HG03460 (cell line): ENCODE results near the gene PRKAR2B.

Experiments used
- ATAC-seq: cut with Tn5 transposase; IDR thresholded peaks from one replicate; pipeline ENCODE4 v1.9.1; 2021; ENCODE audit not compliant: unreplicated experiment

Gene PRKAR2B

DNA sequence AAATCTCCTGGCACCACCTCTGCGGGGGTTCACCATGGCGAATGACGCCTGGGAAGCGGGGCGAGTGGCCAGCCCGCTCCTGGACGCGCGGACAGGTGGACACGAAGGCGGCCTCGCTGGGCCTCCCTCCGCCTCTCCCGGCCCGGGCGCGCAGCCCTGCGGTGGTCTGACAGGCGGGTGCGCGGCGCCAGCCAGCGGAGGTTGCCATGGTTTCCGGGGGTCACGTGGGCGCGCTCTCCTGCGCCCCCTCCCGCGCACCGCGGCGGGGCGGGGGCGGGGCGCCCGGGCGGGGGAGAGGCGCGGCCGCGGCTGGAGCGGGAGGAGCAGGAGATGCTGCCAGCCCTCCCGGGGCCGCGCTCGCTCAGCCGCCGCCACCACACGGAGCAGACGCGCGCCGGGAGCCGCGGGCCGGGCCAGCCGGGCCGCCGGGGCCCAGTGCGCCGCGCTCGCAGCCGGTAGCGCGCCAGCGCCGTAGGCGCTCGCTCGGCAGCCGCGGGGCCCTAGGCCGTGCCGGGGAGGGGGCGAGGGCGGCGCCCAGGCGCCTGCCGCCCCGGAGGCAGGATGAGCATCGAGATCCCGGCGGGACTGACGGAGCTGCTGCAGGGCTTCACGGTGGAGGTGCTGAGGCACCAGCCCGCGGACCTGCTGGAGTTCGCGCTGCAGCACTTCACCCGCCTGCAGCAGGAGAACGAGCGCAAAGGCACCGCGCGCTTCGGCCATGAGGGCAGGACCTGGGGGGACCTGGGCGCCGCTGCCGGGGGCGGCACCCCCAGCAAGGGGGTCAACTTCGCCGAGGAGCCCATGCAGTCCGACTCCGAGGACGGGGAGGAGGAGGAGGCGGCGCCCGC is at the start of gene PRKAR2B:
Gene PRKAR2B (plus strand): TSS at position 359 of the 848 bp plus-strand sequence. CDS start 203 bp downstream, at position 562.
- ATAC-seq = peak; percentile 79

- ATAC-seq = no peak
Observed at GRCh38 chr7:106994833-106995232, 49.7 kb upstream of the PRKAR2B start.

DNA sequence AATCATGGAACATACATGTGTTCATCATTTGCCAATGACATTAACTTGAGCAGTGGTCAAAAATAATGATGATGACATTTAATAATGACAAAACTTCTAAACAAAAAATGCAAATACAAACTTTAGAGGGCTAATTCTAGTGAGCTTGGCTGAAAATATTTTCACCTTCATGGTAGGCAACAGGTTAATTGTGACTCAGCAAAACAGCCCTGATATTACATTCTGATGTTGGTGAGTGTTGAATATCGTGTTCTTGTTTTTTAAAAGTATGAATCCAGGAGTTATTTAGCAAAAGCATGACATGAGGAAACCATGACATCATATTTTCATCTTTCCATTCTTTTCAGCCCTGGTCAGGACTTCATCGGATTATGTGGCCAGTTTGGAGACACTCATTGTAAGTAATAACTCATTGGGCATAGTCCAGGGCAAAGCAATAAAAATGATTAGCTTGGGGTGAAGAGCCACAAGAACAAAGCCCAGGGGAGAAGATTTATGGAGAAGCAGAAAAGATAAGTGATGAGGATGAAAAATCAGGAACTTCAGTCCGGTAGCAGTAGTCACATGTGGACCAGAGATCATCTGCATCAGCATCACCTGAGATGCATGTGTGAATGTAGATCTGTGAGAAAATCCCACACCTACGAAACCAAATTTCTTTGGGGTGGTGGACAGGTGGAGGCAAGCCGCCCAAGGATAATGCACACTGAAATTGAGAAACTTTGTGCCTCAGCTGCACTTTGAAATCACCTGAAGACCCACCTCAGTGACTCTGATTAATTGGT is 46.8 kb upstream of the PRKAR2B start:
- ATAC-seq = no peak

DNA sequence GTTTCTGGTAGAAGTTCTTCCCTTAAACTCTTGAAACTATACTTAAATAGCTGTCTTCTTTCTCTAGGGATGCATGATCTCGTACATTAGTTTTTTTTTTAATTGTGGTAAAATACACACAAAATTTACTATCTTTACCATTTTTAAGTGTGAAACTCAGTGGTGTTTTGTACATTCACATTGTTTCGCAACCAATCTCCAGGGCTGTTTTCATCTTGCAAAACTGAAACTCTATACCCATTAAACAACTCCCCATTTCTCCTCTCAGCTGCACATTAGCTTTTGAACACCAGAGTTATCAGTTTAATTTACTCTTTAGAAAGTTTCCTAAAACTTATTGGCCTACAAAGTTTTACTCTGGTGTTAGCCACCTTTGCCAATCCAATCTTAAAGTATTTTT is 45.5 kb upstream of the PRKAR2B start:
- ATAC-seq = no peak

DNA sequence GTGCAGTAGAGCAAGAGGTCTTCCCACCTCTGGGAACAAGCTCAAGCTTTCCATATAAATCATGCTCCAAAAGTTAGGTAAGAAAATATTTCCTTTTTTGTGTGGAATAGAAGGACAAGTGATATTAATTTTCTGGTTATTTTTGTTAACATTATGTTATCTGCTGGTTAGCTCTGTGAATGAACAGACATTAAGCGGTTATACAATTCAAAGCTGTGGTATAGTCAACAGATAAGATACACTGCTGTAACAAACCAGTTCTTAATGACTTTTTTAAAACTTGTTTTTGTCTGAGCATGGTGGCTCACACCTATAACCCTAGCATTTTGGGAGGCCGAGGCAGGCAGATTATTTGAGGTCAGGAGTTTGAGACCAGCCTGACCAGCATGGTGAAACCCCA is 43.0 kb upstream of the PRKAR2B start:
- ATAC-seq = no peak

DNA sequence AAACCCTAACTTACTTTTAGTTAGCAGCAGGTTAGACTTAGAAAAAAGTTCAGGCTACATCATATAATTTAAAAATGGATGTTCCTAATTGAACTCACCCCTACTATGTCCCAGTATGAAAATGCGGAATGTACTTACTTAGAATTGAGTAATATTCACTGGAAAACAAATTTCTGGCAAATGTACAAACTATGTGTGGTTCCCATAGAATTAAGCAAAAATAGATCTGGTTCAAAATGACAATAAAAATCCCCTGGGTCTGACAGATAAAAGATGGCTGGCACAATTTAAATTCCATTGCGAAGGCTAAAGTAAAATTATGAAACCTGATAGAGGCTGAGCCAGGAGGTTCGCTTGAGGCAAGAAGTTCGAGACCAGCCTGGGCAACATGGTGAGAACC is 42.4 kb upstream of the PRKAR2B start:
- no peak for ATAC-seq

DNA sequence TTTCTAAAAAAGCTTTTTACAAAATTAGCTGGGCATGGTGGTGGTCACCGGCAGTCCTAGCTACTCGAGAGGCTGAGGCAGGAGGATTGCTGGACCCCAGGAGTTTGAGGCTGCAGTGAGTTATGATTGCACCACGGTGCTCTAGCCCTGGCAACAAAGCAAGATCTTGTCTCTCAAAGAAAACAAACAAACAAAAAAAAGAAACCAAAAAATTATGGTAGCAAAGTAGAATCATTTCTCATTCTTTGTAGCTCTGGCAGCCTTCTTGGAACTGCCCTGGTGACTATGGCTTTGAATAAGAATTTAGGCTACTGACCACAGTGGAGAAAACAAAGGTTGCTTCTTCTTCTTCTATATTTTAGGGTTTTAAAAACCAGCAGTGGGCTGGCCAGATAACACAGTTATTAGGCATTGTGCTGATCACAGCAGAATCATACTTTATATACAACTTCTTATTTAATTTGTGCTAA is 41.9 kb upstream of the PRKAR2B start:
- ATAC-seq = no peak

DNA sequence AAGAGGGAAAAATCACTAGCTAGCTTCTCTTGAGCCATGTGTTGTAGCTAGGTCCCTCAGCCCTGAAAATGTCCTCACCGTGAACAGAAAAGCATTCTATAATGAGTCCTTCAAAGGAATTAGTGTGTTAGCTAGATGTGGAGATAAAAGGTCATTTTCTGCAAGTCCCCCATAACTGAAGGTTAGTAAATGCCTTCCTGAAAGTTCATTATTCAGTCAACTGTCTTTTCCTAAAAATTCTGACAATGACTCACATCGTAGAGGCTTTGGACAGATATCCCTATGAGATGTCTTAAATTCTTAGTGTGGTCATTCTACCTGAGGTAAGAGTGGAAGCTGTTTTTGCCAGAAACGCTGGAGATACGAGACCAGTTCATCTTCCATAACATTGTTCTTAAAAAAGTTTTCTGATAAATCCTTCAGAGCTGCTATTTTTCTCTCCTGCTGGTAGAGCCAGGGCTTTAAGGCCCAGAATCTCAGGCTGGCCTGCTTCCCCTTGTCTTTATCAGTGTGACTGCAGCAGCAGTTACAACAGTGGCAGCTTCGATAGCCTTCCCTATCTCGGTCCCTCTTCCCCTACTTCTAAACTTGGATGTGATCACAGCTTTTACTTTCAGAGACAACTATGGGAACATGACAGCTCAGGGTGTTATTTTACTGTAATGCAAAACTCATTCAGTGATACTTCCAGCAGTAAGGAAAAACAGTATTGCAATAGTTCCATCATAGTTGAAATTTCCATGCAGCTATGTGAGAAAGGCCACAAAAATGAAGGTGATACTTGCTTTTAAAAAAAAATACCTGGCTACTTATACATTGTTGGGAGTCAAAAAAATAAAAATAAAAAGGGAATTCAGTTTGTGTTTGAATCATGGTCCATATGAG is 37.3 kb upstream of the PRKAR2B start:
- ATAC-seq = no peak

GRCh38 chr7:107007892-107008287 is 36.6 kb upstream of the PRKAR2B start:
- no peak for ATAC-seq

DNA sequence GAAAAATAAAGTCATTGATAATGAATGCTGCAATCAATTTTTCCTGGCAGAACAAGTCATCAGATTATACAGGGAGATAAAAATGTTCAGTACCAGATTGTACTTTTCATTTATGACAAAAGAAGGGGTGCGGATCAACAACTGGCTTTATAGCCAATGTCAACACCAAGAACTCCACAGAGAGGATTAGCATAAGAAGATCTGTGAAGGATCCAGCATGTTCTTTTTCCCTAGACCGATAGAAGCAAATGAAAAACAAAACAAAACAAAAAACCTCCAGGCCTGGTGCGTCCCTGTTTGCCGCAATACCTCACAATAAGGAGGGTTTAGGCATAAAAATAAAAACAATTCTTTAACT is 34.7 kb upstream of the PRKAR2B start:
- ATAC-seq = no peak

DNA sequence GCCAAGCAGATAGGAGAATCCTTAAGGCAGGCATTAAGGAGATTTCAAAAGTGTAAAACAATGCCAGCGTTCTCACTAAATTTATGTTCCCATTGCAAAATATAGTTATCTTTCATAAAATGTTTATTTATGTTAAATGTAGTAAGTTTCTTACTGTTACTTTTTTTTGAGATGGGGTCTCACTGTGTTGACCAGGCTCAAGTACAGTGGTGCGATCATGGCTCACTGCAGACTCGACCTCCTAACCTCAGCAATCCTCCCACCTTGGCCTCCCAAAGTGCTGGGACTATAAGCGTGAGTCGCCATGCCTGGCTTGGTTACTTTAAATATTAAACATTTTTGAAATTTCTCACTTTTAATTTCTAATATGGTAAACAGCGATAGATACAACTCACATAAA is 31.8 kb upstream of the PRKAR2B start:
- no peak for ATAC-seq

- no peak for ATAC-seq
Observed at GRCh38 chr7:107014387-107015023, 30.0 kb upstream of the PRKAR2B start.

DNA sequence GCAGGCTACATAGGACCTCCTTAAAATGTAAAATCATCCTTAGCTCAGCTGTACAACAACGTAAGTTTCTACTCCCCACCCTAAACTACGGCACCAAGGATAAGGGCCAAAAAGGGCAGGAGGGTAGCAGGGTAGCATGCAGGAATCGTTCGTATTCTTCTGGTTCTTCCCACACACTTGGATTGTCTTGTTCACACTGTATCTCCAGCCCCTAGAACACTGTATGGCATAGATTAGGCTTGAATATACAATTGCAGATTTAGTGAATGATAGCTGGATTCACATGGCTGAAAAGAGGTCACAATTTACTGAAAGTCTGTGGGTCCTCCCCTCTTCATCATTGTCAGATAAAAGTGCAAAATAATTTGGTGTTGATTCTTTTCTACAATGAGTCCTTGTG is 28.2 kb upstream of the PRKAR2B start:
- no peak for ATAC-seq

GRCh38 chr7:107017965-107018719 is 26.4 kb upstream of the PRKAR2B start:
- no peak for ATAC-seq

GRCh38 chr7:107020400-107020799 is 24.1 kb upstream of the PRKAR2B start:
- no peak for ATAC-seq

DNA sequence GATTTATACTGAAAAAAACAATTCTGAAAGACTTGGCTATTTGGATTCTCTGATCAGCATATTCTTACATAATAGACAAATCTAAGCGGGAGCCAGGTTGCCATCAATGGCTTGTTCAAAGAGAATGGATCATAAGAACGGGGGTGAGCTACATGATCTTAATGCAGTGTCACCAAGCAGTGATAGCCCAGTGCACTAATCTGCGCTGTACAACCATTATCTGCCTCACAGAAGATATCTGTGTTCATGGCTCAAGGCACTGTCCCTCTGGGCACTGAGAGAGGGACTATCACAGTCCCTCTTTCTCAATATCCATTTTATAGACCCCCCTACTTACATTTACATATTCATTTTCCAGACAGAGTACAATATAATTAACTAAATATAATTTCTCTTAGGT is 22.9 kb upstream of the PRKAR2B start:
- no peak for ATAC-seq

DNA sequence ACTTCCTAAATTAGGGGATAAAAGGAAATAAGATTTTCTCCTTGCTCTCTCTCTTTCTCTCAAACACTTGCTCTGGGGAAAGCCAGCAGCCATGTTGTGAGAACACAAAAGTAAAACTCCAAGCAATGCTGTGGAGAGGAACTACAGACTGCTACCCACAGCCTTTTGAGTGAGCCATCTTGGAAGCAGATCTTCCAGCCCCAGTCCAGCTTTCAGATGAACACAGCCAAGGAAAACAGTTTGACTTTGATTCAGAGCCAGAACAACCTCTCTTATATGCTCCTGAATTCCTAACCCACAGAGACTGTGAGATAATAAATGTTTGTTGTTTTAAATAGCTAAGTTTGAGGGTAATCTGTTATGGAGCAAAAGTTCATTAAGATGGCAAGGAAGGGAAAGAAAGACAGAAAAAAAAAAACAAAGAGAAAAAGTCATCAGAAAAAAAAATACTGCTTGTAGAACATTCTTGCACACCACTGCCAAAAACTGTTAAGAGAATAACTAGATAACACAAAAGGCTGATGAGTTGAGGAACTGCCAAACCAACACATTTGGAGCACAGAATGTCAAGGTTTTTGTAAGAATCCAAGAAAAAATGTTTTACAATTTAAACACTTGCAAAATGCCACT is 20.9 kb upstream of the PRKAR2B start:
- ATAC-seq = no peak

DNA sequence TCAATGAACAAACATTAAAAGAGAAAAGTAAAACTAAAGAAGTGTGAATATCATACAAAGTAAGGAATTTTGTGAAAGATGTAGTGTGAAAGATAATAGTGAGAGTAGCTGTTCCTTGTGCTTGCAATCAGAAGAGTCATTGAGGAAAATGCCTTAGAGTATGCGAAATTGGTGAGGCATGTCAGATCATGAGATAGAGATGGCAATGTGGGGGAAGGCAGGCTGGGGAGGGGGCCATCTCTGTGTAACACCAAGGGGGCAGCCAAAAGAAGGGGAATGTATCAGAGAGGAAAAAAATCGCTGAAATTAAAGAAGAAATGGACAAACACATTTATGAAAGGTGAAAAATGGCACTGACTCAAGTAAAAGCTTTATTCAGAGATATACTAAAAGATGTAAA is 19.6 kb upstream of the PRKAR2B start:
- ATAC-seq = no peak

- ATAC-seq = no peak
Observed at GRCh38 chr7:107025449-107026103, 18.9 kb upstream of the PRKAR2B start.
